H9 (cell line): Measurements from ENCODE around the gene PEX1. TPM values are rescaled to one million over a fixed set of nuclear protein-coding genes. Genes with fewer than 3 reads are reported as not detected.

Source experiments
- DNase-seq: peaks from one replicate; pipeline ENCODE4 v3.0.0-alpha.2; 2017
- H2AFZ ChIP-seq: one replicate; pipeline ENCODE4 v1.6.1; 2013; ENCODE audit warnings: mild to moderate bottlenecking, low read length, control low read depth, moderate library complexity
- H2AK5ac ChIP-seq: 2 replicates; pipeline ENCODE4 v1.6.1; 2013; ENCODE audit warnings: low read length, control low read depth, mixed read lengths; ENCODE audit not compliant: insufficient read length
- H2BK120ac ChIP-seq: one replicate; pipeline ENCODE4 v1.6.1; 2013; ENCODE audit warnings: low read depth, mild to moderate bottlenecking, low read length, control low read depth, inconsistent platforms; ENCODE audit not compliant: poor library complexity, severe bottlenecking
- H2BK12ac ChIP-seq: 2 replicates; pipeline ENCODE4 v1.6.1; 2013; ENCODE audit warnings: low read length, control low read depth, mixed read lengths, low read depth; ENCODE audit not compliant: insufficient read length
- H2BK15ac ChIP-seq: 2 replicates; pipeline ENCODE4 v1.6.1; 2013; ENCODE audit warnings: low read depth, low read length, control low read depth
- H2BK20ac ChIP-seq: one replicate; pipeline ENCODE4 v1.6.1; 2013; ENCODE audit warnings: low read depth, mild to moderate bottlenecking, low read length, control low read depth, inconsistent platforms; ENCODE audit not compliant: poor library complexity, severe bottlenecking
- H2BK5ac ChIP-seq: 2 replicates; pipeline ENCODE4 v1.6.1; 2013; ENCODE audit warnings: low read length, control low read depth, mixed read lengths; ENCODE audit not compliant: insufficient read length
- H3K14ac ChIP-seq: 2 replicates; pipeline ENCODE4 v1.6.1; 2013; ENCODE audit warnings: low read length, control low read depth; ENCODE audit not compliant: insufficient read depth
- H3K18ac ChIP-seq: 2 replicates; pipeline ENCODE4 v1.6.1; 2013; ENCODE audit warnings: low read depth, mild to moderate bottlenecking, mixed read lengths, low read length, control low read depth; ENCODE audit not compliant: insufficient read length
- H3K23ac ChIP-seq: 2 replicates; pipeline ENCODE4 v1.6.1; 2013; ENCODE audit warnings: low read length, control low read depth, mixed read lengths, low read depth; ENCODE audit not compliant: insufficient read length
- H3K23me2 ChIP-seq: 2 replicates; pipeline ENCODE4 v1.6.1; 2013; ENCODE audit warnings: low read depth, mild to moderate bottlenecking, mixed read lengths, low read length, control low read depth; ENCODE audit not compliant: insufficient read length, poor library complexity, severe bottlenecking
- H3K27ac ChIP-seq: 2 replicates; pipeline ENCODE4 v1.5.1; 2013; ENCODE audit warnings: low read length, control low read depth, mixed read lengths, low read depth; ENCODE audit not compliant: insufficient read length
- H3K27me3 ChIP-seq: 2 replicates; pipeline ENCODE4 v1.6.1; 2013; ENCODE audit warnings: low read length, control low read depth, inconsistent platforms; ENCODE audit not compliant: insufficient read depth
- H3K4ac ChIP-seq: 2 replicates; pipeline ENCODE4 v1.6.1; 2013; ENCODE audit warnings: low read depth, mild to moderate bottlenecking, control low read depth, inconsistent platforms, low read length, moderate library complexity
- H3K4me1 ChIP-seq: 2 replicates; pipeline ENCODE4 v1.6.1; 2013; ENCODE audit warnings: low read length, control low read depth, inconsistent platforms; ENCODE audit not compliant: insufficient read depth
- H3K4me2 ChIP-seq: 2 replicates; pipeline ENCODE4 v1.6.1; 2013; ENCODE audit warnings: low read length, control low read depth, mixed read lengths; ENCODE audit not compliant: insufficient read length, insufficient read depth
- H3K56ac ChIP-seq: 2 replicates; pipeline ENCODE4 v1.6.1; 2013; ENCODE audit warnings: low read depth, mild to moderate bottlenecking, mixed read lengths, low read length, control low read depth; ENCODE audit not compliant: insufficient read length
- H3K79me1 ChIP-seq: 2 replicates; pipeline ENCODE4 v1.6.1; 2013; ENCODE audit warnings: low read depth, mild to moderate bottlenecking, moderate library complexity, low read length, control low read depth, inconsistent platforms; ENCODE audit not compliant: insufficient read depth, poor library complexity, severe bottlenecking
- H3K79me2 ChIP-seq: 2 replicates; pipeline ENCODE4 v1.6.1; 2013; ENCODE audit warnings: low read length, control low read depth, inconsistent platforms; ENCODE audit not compliant: insufficient read depth
- H3K9ac ChIP-seq: 2 replicates; pipeline ENCODE4 v1.6.1; 2013; ENCODE audit warnings: low read length, control low read depth, mixed read lengths; ENCODE audit not compliant: insufficient read length; ENCODE audit errors: extremely low read depth
- H3K9me3 ChIP-seq: one replicate; pipeline ENCODE4 v1.6.1; 2013; ENCODE audit warnings: low read depth, low read length, inconsistent platforms; ENCODE audit not compliant: control insufficient read depth
- H3T11ph ChIP-seq: one replicate; pipeline ENCODE4 v1.6.1; 2013; ENCODE audit warnings: mild to moderate bottlenecking, low read length, control low read depth, inconsistent platforms
- H4K20me1 ChIP-seq: one replicate; pipeline ENCODE4 v1.6.1; 2013; ENCODE audit not compliant: control insufficient read depth, insufficient read length, insufficient read depth
- H4K5ac ChIP-seq: 2 replicates; pipeline ENCODE4 v1.6.1; 2013; ENCODE audit warnings: low read depth, mild to moderate bottlenecking, mixed read lengths, low read length, control low read depth; ENCODE audit not compliant: insufficient read length
- H4K8ac ChIP-seq: replicated peaks from 2 replicates; pipeline ENCODE4 v1.6.1; 2013; ENCODE audit warnings: low read length, control low read depth, mixed read lengths, low read depth; ENCODE audit not compliant: insufficient read length
- H4K91ac ChIP-seq: 2 replicates; pipeline ENCODE4 v1.6.1; 2013; ENCODE audit warnings: low read depth, mild to moderate bottlenecking, moderate library complexity, mixed read lengths, low read length, control low read depth; ENCODE audit not compliant: insufficient read length
- H3K27ac Mint-ChIP-seq, 3 experiments: 2 replicates in 2 of 3; 3 replicates in 1 of 3; pipeline ENCODE4 v1.8.0; 2020 to 2021; ENCODE audit warnings: mixed read lengths in 3 of 3, mild to moderate bottlenecking in 1 of 3, moderate library complexity in 1 of 3
- H3K27me3 Mint-ChIP-seq: 2 replicates; pipeline ENCODE4 v1.8.0; 2021; ENCODE audit warnings: low read depth, mild to moderate bottlenecking, moderate library complexity, mixed read lengths
- H3K36me3 Mint-ChIP-seq, 3 experiments: 2 replicates in 2 of 3; 3 replicates in 1 of 3; pipeline ENCODE4 v1.8.0; 2020 to 2021; ENCODE audit warnings: low read depth in 3 of 3, mixed read lengths in 3 of 3; ENCODE audit not compliant: insufficient read depth in 1 of 3
- H3K4me1 Mint-ChIP-seq, 2 experiments: 2 replicates each; pipeline ENCODE4 v1.8.0; 2020; ENCODE audit warnings: mixed read lengths in 2 of 2
- H3K4me3 Mint-ChIP-seq, 2 experiments: 2 replicates in 1 of 2; 3 replicates in 1 of 2; pipeline ENCODE4 v1.8.0; 2020 to 2021; ENCODE audit warnings: mild to moderate bottlenecking in 2 of 2, mixed read lengths in 2 of 2, moderate library complexity in 1 of 2
- H3K9me3 Mint-ChIP-seq, 2 experiments: 2 replicates in 1 of 2; 3 replicates in 1 of 2; pipeline ENCODE4 v1.8.0; 2020; ENCODE audit warnings: mild to moderate bottlenecking in 2 of 2, mixed read lengths in 2 of 2, moderate library complexity in 1 of 2
- WGBS: extraction: QIAGEN DNeasy Blood & Tissue Kit; methylation state at CpG from one replicate; pipeline ENCODE4 v1.1.7; 2013; ENCODE audit warnings: missing lambda C conversion rate, low lambda C conversion rate, mixed read lengths; ENCODE audit not compliant: insufficient read length; ENCODE audit errors: extremely low coverage; 5-methylcytosine and 5-hydroxymethylcytosine counted together
- total RNA-seq: library from RNA; stranded (reverse); gene quantifications from 2 replicates; pipeline ENCODE4 v1.2.1, GENCODE V29; 2021
- TF ChIP-seq, protein P1 (sequence below): fragments of 200-600 bp; sonication (generic); conservative IDR thresholded peaks from 3 replicates; pipeline ENCODE4 v1.8.0; 2021; ENCODE audit warnings: antibody characterized with exemption, mild to moderate bottlenecking

The PEX1 gene
- total RNA-seq, 1 experiment from 2014 or later: 21.8 TPM

DNA sequence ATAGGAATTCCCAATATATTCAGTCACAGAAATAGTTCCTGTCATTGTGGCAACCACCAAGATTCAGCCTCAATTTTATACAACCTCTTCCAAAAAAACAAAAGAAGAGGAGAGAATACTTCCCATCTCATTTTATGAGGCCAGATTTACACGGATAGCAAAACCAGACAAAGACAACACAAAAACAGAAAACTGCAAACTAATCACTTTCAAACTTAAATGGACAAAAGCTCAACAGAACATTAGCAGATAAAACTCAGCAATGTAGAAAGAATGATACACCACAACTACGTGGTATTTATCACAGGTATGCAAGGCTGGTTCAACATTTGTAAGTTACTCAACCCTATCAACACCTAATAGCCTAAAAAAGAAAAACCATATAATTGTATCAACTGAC is 22.0 kb downstream of the PEX1 start:
- Histone ChIP-seq H3K23ac (no peak overlapping the region), H3K18ac (no peak overlapping the region), H2BK12ac (no peak overlapping the region), H3K79me1 (no peaks in the 10 kb centered on the region), H3K27ac (no peak overlapping the region), H3K4me1 (no peaks in the 10 kb centered on the region), H2AK5ac (no peak overlapping the region), H3K23me2 (no peaks in the 10 kb centered on the region), H2AFZ (no peak overlapping the region), H4K8ac (no peak overlapping the region), H2BK15ac (no peak overlapping the region), H3K9ac (no peak overlapping the region), H3K4me2 (no peak overlapping the region), H3T11ph (no peak overlapping the region), H2BK120ac (no peak overlapping the region), H4K91ac (no peak overlapping the region), H3K56ac (no peak overlapping the region), H3K79me2 (no peaks in the 10 kb centered on the region), H2BK5ac (no peak overlapping the region), H4K20me1 (no peaks in the 10 kb centered on the region), H3K9me3 (no peaks in the 10 kb centered on the region), H3K27me3 (no peaks in the 10 kb centered on the region), H4K5ac (no peak overlapping the region), H2BK20ac (no peak overlapping the region), H3K4ac (no peak overlapping the region), H3K14ac (no peak overlapping the region)
- H3K4me3 Mint-ChIP-seq: no peak overlapping the region
- no peaks in the 10 kb centered on the region for H3K9me3 Mint-ChIP-seq
- H3K27ac Mint-ChIP-seq: no peak overlapping the region
- no peaks in the 10 kb centered on the region for H3K4me1 Mint-ChIP-seq
- DNase-seq: no peak
- H3K36me3 Mint-ChIP-seq: peaks cover 0 to 31% (median 30%) of the 10 kb centered on the region in 3 experiments; a peak in 4 of 7 replicates
- no CpG with 5 or more reads among the region's 2 CpGs for WGBS
- no peaks in the 10 kb centered on the region for H3K27me3 Mint-ChIP-seq
- TF ChIP-seq, protein P1, sequence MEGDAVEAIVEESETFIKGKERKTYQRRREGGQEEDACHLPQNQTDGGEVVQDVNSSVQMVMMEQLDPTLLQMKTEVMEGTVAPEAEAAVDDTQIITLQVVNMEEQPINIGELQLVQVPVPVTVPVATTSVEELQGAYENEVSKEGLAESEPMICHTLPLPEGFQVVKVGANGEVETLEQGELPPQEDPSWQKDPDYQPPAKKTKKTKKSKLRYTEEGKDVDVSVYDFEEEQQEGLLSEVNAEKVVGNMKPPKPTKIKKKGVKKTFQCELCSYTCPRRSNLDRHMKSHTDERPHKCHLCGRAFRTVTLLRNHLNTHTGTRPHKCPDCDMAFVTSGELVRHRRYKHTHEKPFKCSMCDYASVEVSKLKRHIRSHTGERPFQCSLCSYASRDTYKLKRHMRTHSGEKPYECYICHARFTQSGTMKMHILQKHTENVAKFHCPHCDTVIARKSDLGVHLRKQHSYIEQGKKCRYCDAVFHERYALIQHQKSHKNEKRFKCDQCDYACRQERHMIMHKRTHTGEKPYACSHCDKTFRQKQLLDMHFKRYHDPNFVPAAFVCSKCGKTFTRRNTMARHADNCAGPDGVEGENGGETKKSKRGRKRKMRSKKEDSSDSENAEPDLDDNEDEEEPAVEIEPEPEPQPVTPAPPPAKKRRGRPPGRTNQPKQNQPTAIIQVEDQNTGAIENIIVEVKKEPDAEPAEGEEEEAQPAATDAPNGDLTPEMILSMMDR: no peak
